Measurements from ENCODE around the gene UBE2Z.
A peak's percentile ranks its signal among the peaks of the same experiment; 100 is the strongest.
"Not testable (repeated sequence)": the region's sequence is repeated elsewhere in the genome, so short reads cannot be mapped to it uniquely, and the experiment has no call there.

The UBE2Z gene

GRCh38 chr17:48908047-48908843 is at the start of gene UBE2Z:
Gene UBE2Z (plus strand): TSS chr17:48908407. CDS start chr17:48908504, 97 bp downstream.
- peak; percentile 78 for DNase-seq

- DNase-seq, result no peak
Measured at GRCh38 chr17:48860034-48860433, 48.2 kb upstream of the UBE2Z start.

- DNase-seq, result no peak
Measured at GRCh38 chr17:48860456-48860855, 47.8 kb upstream of the UBE2Z start.

GRCh38 chr17:48868916-48869500 is 39.2 kb upstream of the UBE2Z start:
- DNase-seq, result no peak

- DNase-seq, result no peak
Measured at GRCh38 chr17:48869821-48870318, 38.3 kb upstream of the UBE2Z start.

GRCh38 chr17:48871035-48871550 is 37.1 kb upstream of the UBE2Z start:
- no peak for DNase-seq

- no peak for DNase-seq
Measured at GRCh38 chr17:48871551-48872351, 36.5 kb upstream of the UBE2Z start.

- not testable (repeated sequence) for DNase-seq
Measured at GRCh38 chr17:48872409-48872808, 35.8 kb upstream of the UBE2Z start.

- no peak for DNase-seq
Measured at GRCh38 chr17:48873209-48873608, 35.0 kb upstream of the UBE2Z start.

GRCh38 chr17:48873696-48874443 is 34.3 kb upstream of the UBE2Z start:
- DNase-seq, result no peak

GRCh38 chr17:48878920-48879898 is 29.0 kb upstream of the UBE2Z start:
- peak; percentile 45 for DNase-seq

GRCh38 chr17:48882272-48882671 is 25.9 kb upstream of the UBE2Z start:
- no peak for DNase-seq

GRCh38 chr17:48883171-48883570 is 25.0 kb upstream of the UBE2Z start:
- DNase-seq, result no peak

- no peak for DNase-seq
Measured at GRCh38 chr17:48890086-48890485, 18.1 kb upstream of the UBE2Z start.

- DNase-seq, result no peak
Measured at GRCh38 chr17:48892940-48893645, 15.1 kb upstream of the UBE2Z start.

- no peak for DNase-seq
Measured at GRCh38 chr17:48893646-48894508, 14.3 kb upstream of the UBE2Z start.

GRCh38 chr17:48894886-48895285 is 13.3 kb upstream of the UBE2Z start:
- DNase-seq, result no peak

- no peak for DNase-seq
Measured at GRCh38 chr17:48901241-48901640, 7.0 kb upstream of the UBE2Z start.

- DNase-seq, result no peak
Measured at GRCh38 chr17:48903401-48903800, 4.8 kb upstream of the UBE2Z start.

GRCh38 chr17:48904428-48904827 is 3.8 kb upstream of the UBE2Z start:
- DNase-seq, result no peak
